HG02981 (cell line): ENCODE data around the gene IL31.

Experiments
- ATAC-seq: cut with Tn5 transposase; IDR thresholded peaks from one replicate; pipeline ENCODE4 v1.9.1; 2021; ENCODE audit warnings: mild to moderate bottlenecking, moderate library complexity; ENCODE audit not compliant: unreplicated experiment

IL31 gene

GRCh38 chr12:122133192-122133950, 40.6 kb downstream of the IL31 start:
- no peak for ATAC-seq

- no peak for ATAC-seq
Observed at GRCh38 chr12:122130150-122130549, 43.9 kb downstream of the IL31 start.

GRCh38 chr12:122129131-122129530, 44.9 kb downstream of the IL31 start:
- ATAC-seq = no peak

GRCh38 chr12:122128481-122128880, 45.5 kb downstream of the IL31 start:
- no peak for ATAC-seq

GRCh38 chr12:122127839-122128238, 46.2 kb downstream of the IL31 start:
- no peak for ATAC-seq

- no peak for ATAC-seq
Observed at GRCh38 chr12:122126713-122127597, 47.1 kb downstream of the IL31 start.

- ATAC-seq = no peak
Observed at GRCh38 chr12:122126342-122126635, 47.7 kb downstream of the IL31 start.

- no peak for ATAC-seq
Observed at GRCh38 chr12:122125452-122126341, 48.3 kb downstream of the IL31 start.

- ATAC-seq = no peak
Observed at GRCh38 chr12:122124370-122124769, 49.7 kb downstream of the IL31 start.

GRCh38 chr12:122123761-122124145, 50.3 kb downstream of the IL31 start:
- ATAC-seq = no peak

- no peak for ATAC-seq
Observed at GRCh38 chr12:122123051-122123760, 50.8 kb downstream of the IL31 start.
